ENCODE measurements around the gene HIPK2.
A peak's percentile ranks its signal among the peaks of the same experiment; 100 is the strongest.

Gene HIPK2

DNA sequence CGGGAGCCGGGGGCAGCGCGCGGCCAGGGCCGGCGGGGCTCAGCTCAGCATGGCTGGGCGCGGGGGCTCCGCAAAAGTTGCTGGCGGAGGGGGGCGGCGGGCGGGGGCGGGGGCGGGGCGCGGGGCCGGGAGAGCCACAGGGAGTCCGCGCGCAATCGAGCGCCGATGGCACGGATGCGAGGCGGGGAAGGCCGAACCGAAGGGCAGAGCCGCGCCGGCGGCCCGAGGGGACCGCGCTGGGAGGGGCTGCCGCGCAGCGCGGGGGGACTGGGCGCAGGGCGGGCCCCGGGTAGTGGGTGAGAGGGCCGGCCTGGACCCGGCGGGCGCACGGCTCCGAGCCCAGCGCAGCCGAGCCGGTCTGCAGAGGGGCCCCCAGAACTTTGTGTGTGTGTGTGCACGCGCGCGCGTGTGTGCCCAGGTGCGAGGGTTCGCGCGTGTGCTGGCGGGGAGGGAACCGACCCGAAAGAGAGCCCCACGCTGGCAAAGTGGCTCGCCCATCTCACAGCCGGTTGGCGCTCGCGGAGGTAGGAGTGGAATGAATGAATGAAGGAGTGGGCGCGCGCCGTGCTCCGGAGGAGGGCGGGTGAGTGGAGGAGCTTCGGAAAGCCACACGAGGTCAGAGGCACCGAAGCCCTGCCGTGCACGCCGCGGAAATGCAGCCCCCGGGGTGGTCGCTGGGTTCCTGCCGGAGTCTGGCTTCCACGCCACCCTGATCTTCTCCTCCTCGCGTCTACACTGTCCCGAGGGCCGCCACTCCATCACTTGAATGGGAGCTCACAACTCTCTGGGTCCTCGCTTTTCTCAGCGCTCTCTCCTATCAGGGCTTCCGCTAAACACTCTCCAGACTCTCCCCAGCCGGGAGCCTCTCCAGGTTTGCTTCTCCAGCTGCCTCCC is at the start of gene HIPK2:
HIPK2 (minus strand) TSS at position 51 of the 894 bp plus-strand sequence. CDS start 375 bp downstream, outside the sequence.
- peak; percentile 83 for DNase-seq

GRCh38 chr7:139827042-139827441 is 49.2 kb upstream of the HIPK2 start:
- DNase-seq = no peak

GRCh38 chr7:139825666-139826290 is 48.0 kb upstream of the HIPK2 start:
- no peak for DNase-seq

- DNase-seq = no peak
These were observed 46.2 kb upstream of the HIPK2 start for GRCh38 chr7:139823959-139824521.

- DNase-seq = no peak
These were observed 45.1 kb upstream of the HIPK2 start for GRCh38 chr7:139822855-139823254.

GRCh38 chr7:139821349-139822105 is 43.7 kb upstream of the HIPK2 start:
- no peak for DNase-seq

DNA sequence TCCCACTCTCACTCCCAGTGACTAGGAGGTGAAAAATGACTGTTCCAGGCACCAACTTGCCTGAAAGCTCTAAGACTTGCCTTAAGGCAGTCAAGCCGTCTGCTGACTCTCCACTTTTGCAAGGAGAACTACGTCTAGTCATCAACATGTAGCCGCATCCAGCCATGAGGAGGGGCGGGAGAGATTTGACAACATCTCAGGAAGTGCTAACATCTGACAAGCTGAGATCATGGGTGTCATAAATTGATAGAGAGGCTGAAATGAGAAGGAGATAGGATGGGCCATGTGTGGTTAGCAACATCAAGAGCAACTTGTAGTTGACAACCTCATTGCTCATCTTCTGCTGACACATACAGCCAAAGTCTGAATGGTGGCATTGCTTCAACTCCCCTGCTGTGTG is 42.3 kb upstream of the HIPK2 start:
- DNase-seq = no peak

- no peak for DNase-seq
These were observed 39.5 kb upstream of the HIPK2 start for GRCh38 chr7:139817249-139817648.

GRCh38 chr7:139813689-139814088 is 35.9 kb upstream of the HIPK2 start:
- no peak for DNase-seq

DNA sequence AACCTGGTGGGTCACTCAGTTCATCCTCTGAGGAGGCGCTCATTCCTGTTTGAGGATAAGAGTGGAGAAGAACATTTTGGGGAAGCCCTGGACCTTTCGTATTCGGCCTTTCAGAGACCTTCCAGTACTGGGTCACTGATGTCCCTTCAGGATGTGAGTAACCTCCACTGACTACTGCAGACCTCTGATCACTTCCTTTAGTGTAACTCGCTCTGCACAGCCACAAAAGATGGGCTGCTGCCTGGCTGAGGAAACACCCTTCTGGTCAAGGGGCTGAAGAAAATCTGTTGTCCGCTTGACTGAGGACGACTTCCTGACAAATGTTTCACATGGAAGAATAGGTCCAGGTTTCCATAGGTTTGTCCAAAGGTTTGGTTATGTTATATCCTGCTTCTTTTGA is 35.4 kb upstream of the HIPK2 start:
- DNase-seq = no peak

DNA sequence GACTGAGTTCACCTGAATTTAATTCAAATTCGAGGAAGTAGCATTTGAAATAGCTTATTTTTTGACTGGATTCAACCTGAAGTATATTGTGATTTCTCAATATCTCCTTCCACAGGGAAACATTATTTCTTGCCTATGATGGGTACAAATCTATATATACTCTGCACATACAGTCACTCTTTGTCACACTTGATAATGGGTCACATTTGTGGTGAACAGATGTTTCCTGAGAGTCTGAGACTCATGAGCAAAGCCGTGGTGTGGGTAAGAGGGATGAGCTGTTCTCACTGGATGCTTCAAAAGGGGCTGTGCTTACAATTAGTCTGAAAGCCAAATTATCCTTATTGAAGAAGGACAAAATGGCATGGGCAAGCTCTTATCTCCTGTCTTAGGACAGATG is 33.3 kb upstream of the HIPK2 start:
- no peak for DNase-seq

DNA sequence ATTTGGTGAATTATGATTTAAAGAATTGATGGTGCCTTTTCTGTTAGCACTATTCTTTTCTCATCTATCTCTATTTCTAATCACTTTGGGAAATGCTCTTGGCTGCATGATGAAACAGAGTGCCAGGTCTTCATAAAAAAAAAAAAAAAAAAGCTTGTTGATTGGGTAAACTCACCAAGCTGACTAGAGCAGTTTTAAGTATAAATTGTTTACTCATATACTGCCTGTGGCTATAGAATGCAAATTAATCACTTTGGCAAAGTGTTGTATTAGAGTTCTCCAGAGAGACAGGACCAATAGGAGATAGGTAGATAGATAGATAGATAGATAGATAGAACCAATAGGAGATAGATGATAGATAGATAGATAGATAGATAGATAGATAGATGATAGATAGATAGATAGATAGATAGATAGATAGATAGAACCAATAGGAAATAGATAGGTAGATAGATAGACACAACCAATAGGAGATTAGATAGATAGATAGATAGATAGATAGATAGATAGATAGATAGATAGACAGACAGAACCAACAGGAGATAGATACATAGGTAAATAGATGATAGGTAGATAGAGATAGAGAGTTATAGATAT is 31.1 kb upstream of the HIPK2 start:
- DNase-seq = no peak

DNA sequence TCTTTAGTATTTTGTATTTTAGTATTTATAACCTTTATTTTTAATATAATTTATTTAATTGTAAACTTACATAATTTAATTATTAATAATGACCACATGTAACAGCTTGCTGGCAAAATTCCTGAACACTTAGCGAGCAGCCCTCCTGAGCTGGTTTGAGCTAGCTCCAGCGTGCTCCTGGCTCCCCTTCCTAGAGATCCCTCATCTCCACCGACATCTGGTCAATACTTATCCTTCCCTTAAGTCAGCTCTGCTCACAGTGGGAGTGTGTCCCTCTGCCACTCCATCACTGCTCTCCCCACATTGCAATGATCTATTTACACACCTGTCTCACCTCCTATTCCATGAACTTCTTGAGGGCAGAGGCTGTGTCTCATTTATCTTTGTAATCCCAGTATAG is 30.6 kb upstream of the HIPK2 start:
- DNase-seq = no peak

- no peak for DNase-seq
These were observed 29.2 kb upstream of the HIPK2 start for GRCh38 chr7:139807009-139807408.

- no peak for DNase-seq
These were observed 26.8 kb upstream of the HIPK2 start for GRCh38 chr7:139804571-139804970.

- no peak for DNase-seq
These were observed 21.8 kb upstream of the HIPK2 start for GRCh38 chr7:139799586-139799985.

GRCh38 chr7:139798892-139799291 is 21.1 kb upstream of the HIPK2 start:
- no peak for DNase-seq

DNA sequence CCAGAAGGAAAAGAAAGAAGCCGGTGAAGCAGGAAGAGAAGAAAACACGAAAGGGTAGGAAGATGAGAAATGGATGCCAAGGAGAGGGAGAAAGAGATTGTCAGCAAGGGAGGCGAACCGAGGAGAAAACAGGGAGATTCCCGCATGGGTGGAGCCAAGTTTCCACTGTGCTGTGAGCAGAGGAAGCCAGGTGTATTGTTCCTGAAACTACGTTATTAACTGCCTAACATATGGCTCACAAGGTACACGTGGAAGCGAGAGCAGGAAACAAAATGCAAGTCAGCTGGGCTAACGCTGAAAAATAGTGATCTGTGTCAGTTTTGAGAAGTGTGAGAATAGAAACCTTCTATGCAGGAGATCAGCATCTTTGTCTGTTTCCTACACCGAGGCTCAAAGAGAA is 20.4 kb upstream of the HIPK2 start:
- no peak for DNase-seq

DNA sequence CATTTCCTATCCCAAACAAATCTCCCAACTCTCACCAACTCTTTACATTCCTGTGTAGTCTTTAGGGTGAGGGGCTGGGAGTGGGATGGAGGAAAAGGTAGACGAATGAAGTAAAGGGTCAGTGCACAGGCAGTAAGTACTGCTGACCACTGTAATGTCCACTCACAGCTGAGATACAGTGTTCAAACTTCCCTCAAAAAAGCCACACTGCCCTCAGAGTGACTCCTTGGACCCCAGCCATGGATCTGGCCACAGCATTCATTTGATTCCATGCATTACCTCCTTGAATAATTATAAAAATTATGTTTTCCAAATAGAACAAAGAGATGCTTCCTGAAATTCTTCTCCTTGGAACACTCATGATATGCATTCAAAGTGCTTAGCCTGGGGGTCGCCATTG is 19.8 kb upstream of the HIPK2 start:
- DNase-seq = no peak

DNA sequence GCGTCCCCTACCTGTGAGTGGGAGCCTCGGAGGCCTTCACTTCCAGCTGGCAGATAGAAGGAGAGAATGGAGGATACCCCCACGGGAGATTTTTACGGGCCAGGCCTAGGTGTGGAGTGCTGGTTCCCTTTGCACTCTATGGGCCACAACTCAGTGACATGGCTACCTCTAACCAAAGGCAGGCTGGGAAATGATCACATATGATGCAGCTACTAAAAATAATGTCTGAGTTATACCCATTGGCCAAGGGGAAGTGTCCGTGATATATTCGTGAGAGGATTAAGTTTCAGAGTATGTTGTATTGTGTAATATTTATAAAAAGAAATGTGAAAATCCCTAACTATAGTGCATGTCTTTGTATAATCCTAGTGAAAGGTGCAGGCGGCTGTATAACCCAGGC is 13.5 kb upstream of the HIPK2 start:
- no peak for DNase-seq

DNA sequence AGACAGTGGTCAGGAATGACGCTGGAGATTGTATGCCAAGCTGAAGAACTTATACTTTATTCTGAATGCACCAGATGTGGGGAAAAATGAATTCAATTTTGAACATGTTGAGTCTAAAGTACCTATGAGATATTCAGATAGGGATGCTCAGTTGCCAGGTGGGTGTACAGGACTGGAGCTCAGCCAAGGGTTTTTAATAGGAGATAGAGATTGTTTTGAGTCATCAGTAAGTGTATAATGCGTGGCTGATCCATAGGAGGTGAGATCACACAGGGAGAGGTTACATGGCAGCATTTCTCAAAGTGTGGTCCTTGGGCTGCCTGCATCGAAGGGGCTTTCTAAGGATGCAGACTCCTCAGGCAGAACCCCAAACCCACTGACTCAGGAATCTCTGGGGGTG is 6.8 kb upstream of the HIPK2 start:
- no peak for DNase-seq

DNA sequence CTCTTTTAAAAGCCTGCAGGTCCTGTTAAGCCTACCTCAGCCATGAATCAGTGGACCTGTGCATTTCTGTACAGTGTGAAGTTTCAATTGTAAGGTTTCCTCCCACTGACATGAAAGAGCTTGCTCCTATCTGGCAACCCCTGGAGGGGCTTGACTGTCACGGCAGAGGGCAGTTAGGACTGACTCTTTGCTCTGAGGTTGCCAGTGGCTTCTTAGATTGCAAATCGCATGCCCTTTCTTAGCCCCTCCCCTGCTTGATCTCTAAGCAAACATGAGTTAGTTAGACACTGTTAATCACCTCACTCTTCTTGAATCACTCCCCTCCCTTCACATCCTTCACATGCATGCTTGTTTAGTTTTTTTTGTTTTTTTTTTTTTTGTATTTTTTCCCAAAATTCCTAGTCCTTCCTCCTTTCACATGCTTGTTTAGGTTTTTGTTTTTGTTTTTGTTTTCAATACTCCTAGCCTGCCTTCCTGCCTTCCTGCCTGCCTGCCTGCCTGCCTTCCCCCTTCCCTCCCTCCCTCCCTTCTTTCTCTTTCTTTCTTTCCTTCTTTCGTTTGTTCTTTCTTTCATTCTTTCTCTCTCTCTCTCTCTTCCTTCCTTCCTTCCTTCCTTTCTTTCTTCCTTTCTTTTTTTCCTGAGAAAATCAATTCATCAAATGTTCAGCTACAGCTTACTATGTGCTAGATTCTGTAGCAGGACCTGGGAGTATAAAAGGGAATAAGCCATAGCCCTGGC is 6.0 kb upstream of the HIPK2 start:
- DNase-seq = no peak
